SK-N-SH (cell line): ENCODE results near the gene TMEM259. TPM values are rescaled to one million over a fixed set of nuclear protein-coding genes. Genes with fewer than 3 reads are reported as not detected.

Experiments used
- CTCF ChIA-PET: fragments of 300-600, 350-600 bp; formaldehyde crosslinking; extraction: SDS; loops from one replicate; lab custom pipeline; 2021; lab: Yijun Ruan, JAX
- POLR2A ChIA-PET: fragments of 350-600 bp; sonication (Branson Sonifier 250); formaldehyde crosslinking; extraction: SDS; loops from one replicate; lab custom pipeline; 2020; ENCODE audit warnings: antibody characterized with exemption, inconsistent platforms; lab: Yijun Ruan, JAX
- DNase-seq: peaks from one replicate; pipeline ENCODE4 v3.0.0; 2012
- H2AFZ ChIP-seq: fragments of 200-600 bp; sonication (generic); 2 replicates; pipeline ENCODE4 v1.8.1; 2016; ENCODE audit warnings: antibody characterized with exemption, mild to moderate bottlenecking, low read depth
- H3F3A ChIP-seq: fragments of 200-600 bp; sonication (generic); replicated peaks from 2 replicates; pipeline ENCODE3; 2016; ENCODE audit warnings: antibody characterized with exemption, mild to moderate bottlenecking; ENCODE audit not compliant: insufficient read depth
- H3K27ac ChIP-seq, 2 experiments: fragments of 200-500 bp in 1 of 2; fragments of 200-600 bp in 1 of 2; sonication (Bioruptor generic) in 1 of 2; sonication (generic), shearing (Covaris generic) in 1 of 2; 2 replicates each; pipeline versions ENCODE4 v1.5.1 to v1.6.1; 2014 to 2016; ENCODE audit warnings: low read depth in 2 of 2, inconsistent platforms in 1 of 2, low read length in 1 of 2, mild to moderate bottlenecking in 1 of 2, mixed read lengths in 1 of 2
- H3K27me3 ChIP-seq: fragments of 200-600 bp; sonication (generic), shearing (Covaris generic); 2 replicates; pipeline ENCODE4 v1.6.1; 2016; ENCODE audit warnings: mixed run types; ENCODE audit not compliant: insufficient read depth
- H3K36me3 ChIP-seq, 2 experiments: fragments of 200-500 bp in 1 of 2; fragments of 200-600 bp in 1 of 2; sonication (Bioruptor generic) in 1 of 2; sonication (generic) in 1 of 2; replicated peaks in 1 of 2; 2 replicates each; pipeline versions ENCODE3 to v1.5.1; 2014 to 2016; ENCODE audit warnings: low read length in 1 of 2, mild to moderate bottlenecking in 1 of 2; ENCODE audit not compliant: insufficient read depth in 2 of 2, control insufficient read depth in 1 of 2
- H3K4me1 ChIP-seq, 2 experiments: fragments of 200-500 bp in 1 of 2; fragments of 200-600 bp in 1 of 2; sonication (Bioruptor generic) in 1 of 2; sonication (generic), shearing (Covaris generic) in 1 of 2; 2 replicates each; pipeline versions ENCODE4 v1.5.1 to v1.6.1; 2014 to 2016; ENCODE audit warnings: low read depth in 1 of 2, low read length in 1 of 2, mixed run types in 1 of 2; ENCODE audit not compliant: insufficient read depth in 2 of 2, control insufficient read depth in 1 of 2
- H3K4me2 ChIP-seq: fragments of 200-600 bp; sonication (generic), shearing (Covaris generic); 2 replicates; pipeline ENCODE4 v1.6.1; 2017; ENCODE audit warnings: mixed run types
- H3K4me3 ChIP-seq, 2 experiments: fragments of 200-500 bp in 1 of 2; fragments of 200-600 bp in 1 of 2; sonication (Bioruptor generic) in 1 of 2; sonication (generic), shearing (Covaris generic) in 1 of 2; 2 replicates each; pipeline versions ENCODE4 v1.5.1 to v1.8.1; 2014 to 2016; ENCODE audit warnings: low read depth in 2 of 2, inconsistent platforms in 1 of 2, low read length in 1 of 2, mild to moderate bottlenecking in 1 of 2, mixed read lengths in 1 of 2, moderate library complexity in 1 of 2
- H3K79me2 ChIP-seq: fragments of 200-600 bp; sonication (generic); 2 replicates; pipeline ENCODE4 v1.8.1; 2017; ENCODE audit warnings: mild to moderate bottlenecking; ENCODE audit not compliant: insufficient read depth
- H3K9ac ChIP-seq: fragments of 200-600 bp; sonication (generic); 2 replicates; pipeline ENCODE4 v1.6.1; 2017; ENCODE audit warnings: mixed run types
- H3K9me2 ChIP-seq: fragments of 200-600 bp; sonication (generic); 2 replicates; pipeline ENCODE4 v1.6.1; 2017; ENCODE audit warnings: mixed run types
- H3K9me3 ChIP-seq: fragments of 200-600 bp; sonication (generic); 2 replicates; pipeline ENCODE4 v1.6.1; 2017; ENCODE audit warnings: mixed run types, mild to moderate bottlenecking, moderate library complexity
- H4K20me1 ChIP-seq: fragments of 200-600 bp; sonication (generic); 2 replicates; pipeline ENCODE4 v1.6.1; 2017; ENCODE audit warnings: mild to moderate bottlenecking, mixed run types; ENCODE audit not compliant: insufficient read depth
- EP300 ChIP-seq, 2 experiments: IDR thresholded peaks; 2 replicates each; pipeline versions ENCODE4 v1.4.0 to v1.6.1; 2012; ENCODE audit warnings: borderline replicate concordance in 1 of 2, low read depth in 1 of 2, low read length in 1 of 2
- FOXM1 ChIP-seq: IDR thresholded peaks from 2 replicates; pipeline ENCODE4 v1.4.0; 2012; ENCODE audit warnings: low read depth, mild to moderate bottlenecking
- GABPA ChIP-seq: IDR thresholded peaks from 2 replicates; pipeline ENCODE4 v1.4.0; 2012; ENCODE audit warnings: low read depth, mild to moderate bottlenecking
- JUND ChIP-seq: IDR thresholded peaks from 2 replicates; pipeline ENCODE4 v1.4.0; 2012
- MEF2A ChIP-seq: IDR thresholded peaks from 2 replicates; pipeline ENCODE4 v1.4.0; 2012; ENCODE audit warnings: low read depth, borderline replicate concordance
- NFIC ChIP-seq: IDR thresholded peaks from 2 replicates; pipeline ENCODE4 v1.4.0; 2012; ENCODE audit warnings: borderline replicate concordance
- POLR2AphosphoS5 ChIP-seq: IDR thresholded peaks from 2 replicates; pipeline ENCODE4 v1.6.1; 2012; ENCODE audit warnings: low read depth, low read length
- RAD21 ChIP-seq: IDR thresholded peaks from 2 replicates; pipeline ENCODE4 v1.6.1; 2012; ENCODE audit warnings: mild to moderate bottlenecking, low read length
- RXRA ChIP-seq: IDR thresholded peaks from 2 replicates; pipeline ENCODE4 v1.4.0; 2012; ENCODE audit warnings: low read depth, mild to moderate bottlenecking, borderline replicate concordance
- WGBS: methylation state at CpG from one replicate; pipeline ENCODE4 v1.1.6; 2017; ENCODE audit warnings: low lambda C conversion rate; 5-methylcytosine and 5-hydroxymethylcytosine counted together
- polyA plus RNA-seq, 3 experiments: library from polyadenylated mRNA; depleted of rRNA; stranded (reverse); fragments of >200 nt; gene quantifications; 2 replicates each; pipeline ENCODE4 v1.2.3, GENCODE V29; 2012
- TF ChIP-seq, protein P1 (sequence below): fragments of 150-350 bp; IDR thresholded peaks from 2 replicates; pipeline ENCODE4 v1.6.1; 2016; ENCODE audit warnings: mild to moderate bottlenecking, low read depth, low read length

Gene TMEM259
- polyA plus RNA-seq, 1 of the 3 experiments (the other 2 are of a cell fraction) = 138 TPM

DNA sequence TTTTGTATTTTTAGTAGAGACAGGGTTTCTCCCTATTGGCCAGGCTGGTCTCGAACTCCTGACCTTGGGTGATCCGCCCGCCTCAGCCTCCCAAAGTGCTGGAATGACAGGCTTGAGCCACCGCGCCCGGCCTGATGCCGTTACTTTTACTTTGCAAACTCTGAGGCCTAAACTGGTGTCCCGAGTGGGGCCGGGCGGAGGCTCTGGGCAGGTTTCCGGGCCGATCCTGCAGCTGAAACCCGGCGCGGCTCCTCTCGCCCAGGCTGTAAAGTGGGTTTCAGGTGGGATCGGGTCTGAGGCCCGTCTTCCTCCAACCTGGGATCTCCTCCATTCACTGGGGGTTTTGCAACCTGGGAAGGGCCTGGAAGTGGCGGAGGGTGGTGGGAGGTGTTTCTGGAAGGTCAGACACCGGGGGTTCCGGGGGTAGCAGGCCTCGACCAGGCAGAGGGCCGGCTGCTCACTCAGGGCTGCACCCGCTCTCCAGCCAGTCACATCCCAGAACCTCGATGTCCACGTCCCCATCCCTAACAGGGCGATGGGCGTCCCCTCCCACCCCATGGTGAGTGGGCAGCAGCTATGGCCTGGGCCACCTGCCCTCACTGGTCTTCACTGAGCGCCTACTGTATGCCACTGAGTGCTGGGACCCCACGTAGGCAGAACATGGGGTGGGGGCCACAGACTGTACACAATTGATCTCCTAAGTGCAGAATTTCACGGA, 58.1 kb downstream of the TMEM259 start:
- no peaks in the 10 kb centered on the region for H3K27me3 ChIP-seq
- H2AFZ ChIP-seq = no peak overlapping the region
- no peaks in the 10 kb centered on the region for H4K20me1 ChIP-seq
- no peak for DNase-seq
- H3K4me3 ChIP-seq = no peak overlapping the region
- H3K36me3 ChIP-seq = peaks cover 10 to 12% of the 10 kb centered on the region in 2 experiments
- peaks cover 6% of the 10 kb centered on the region for H3F3A ChIP-seq
- H3K4me1 ChIP-seq = no peaks in the 10 kb centered on the region
- H3K9me2 ChIP-seq = no peaks in the 10 kb centered on the region
- H3K9me3 ChIP-seq = no peaks in the 10 kb centered on the region
- no peak for TF ChIP-seq JUND
- no peak for TF ChIP-seq POLR2AphosphoS5
- no peak for TF ChIP-seq GABPA
- no peak for TF ChIP-seq NFIC
- TF ChIP-seq RXRA = no peak
- TF ChIP-seq EP300 (IDR thresholded peaks at IDR 0.05; ENCODE audit: borderline replicate concordance in 1 of 2, low read depth in 1 of 2, low read length in 1 of 2) = no peak
- ChIA-PET CTCF (no interaction called here), POLR2A (no interaction called here)
- no peaks in the 10 kb centered on the region for H3K79me2 ChIP-seq
- H3K4me2 ChIP-seq = no peak overlapping the region
- H3K27ac ChIP-seq = no peak overlapping the region
- WGBS = 86% methylated on average over 15 of the region's 31 CpGs
- no peak overlapping the region for H3K9ac ChIP-seq

DNA sequence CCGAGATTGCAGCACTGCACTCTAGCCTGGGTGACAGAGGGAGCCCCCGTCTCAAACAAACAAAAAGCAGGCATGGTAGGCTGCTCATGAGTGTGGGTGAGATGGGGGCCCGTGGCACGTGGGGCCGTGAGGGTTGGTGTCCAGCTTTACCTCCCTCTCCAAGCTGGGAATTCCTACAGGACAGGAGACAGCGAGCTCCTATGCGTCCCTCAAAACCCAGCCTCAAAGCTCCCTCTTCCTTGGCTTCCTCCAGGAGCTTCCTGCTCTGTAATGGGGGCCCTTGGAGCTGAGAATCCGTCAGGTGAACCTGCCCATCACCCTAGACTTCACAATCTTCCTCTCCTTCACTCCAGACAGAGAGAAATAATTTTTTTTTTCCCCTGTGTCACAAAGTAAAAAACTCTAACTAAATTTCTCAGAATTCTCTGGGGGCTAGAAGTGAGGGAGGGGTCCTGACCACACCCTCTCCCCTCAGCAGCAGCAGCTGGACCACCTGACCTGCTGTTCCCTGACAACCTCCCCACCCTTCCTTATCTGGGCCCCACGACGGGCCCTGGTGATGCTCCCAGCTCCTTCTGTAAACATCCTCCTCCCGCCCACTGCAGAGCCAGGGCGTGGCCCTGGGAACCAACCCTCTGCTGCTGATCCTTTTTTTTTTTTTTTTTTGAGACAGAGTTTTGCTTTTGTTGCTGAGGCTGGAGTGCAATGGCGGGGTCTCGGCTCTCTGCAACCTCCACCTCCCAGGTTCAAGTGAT, 58.9 kb downstream of the TMEM259 start:
- Histone ChIP-seq H3K4me3 (no peak overlapping the region), H4K20me1 (no peaks in the 10 kb centered on the region), H3K4me1 (peaks cover 0 to 4% of the 10 kb centered on the region in 2 experiments; a peak in 1 of 4 replicates), H3K27ac (no peak overlapping the region), H3K9me2 (no peaks in the 10 kb centered on the region), H3K27me3 (no peaks in the 10 kb centered on the region), H2AFZ (no peak overlapping the region), H3K4me2 (no peak overlapping the region), H3K36me3 (peaks cover 10 to 12% of the 10 kb centered on the region in 2 experiments), H3K9me3 (no peaks in the 10 kb centered on the region), H3K9ac (no peak overlapping the region), H3F3A (peaks cover 6% of the 10 kb centered on the region), H3K79me2 (no peaks in the 10 kb centered on the region)
- TF ChIP-seq MEF2A (no peak), RAD21 (no peak), NFIC (no peak), FOXM1 (no peak)
- TF ChIP-seq, protein P1, sequence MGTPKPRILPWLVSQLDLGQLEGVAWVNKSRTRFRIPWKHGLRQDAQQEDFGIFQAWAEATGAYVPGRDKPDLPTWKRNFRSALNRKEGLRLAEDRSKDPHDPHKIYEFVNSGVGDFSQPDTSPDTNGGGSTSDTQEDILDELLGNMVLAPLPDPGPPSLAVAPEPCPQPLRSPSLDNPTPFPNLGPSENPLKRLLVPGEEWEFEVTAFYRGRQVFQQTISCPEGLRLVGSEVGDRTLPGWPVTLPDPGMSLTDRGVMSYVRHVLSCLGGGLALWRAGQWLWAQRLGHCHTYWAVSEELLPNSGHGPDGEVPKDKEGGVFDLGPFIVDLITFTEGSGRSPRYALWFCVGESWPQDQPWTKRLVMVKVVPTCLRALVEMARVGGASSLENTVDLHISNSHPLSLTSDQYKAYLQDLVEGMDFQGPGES = no peak
- no peak for DNase-seq
- ChIA-PET POLR2A (interaction anchor here (0.7 kb wide), 1 partner anchor 18 kb away, joined by 3 read pairs; no protein-coding TSS in a partner anchor), CTCF (interaction anchor here (0.9 kb wide), 1 partner anchor 220 kb away, joined by 3 read pairs; no protein-coding TSS in a partner anchor)
- 81% methylated on average over 10 of the region's 14 CpGs for WGBS
